Stimulated activated effector memory CD8-positive, alpha-beta T cell treated with anti-CD3 and anti-CD28 coated beads, Interleukin-12 subunit alpha, Interleukin-12 subunit beta, amount 100 ng/mL, for 72 hours (primary cell): ENCODE data around the gene STXBP2.

Source experiments
- ATAC-seq: fragments of 150-1000 bp; cut with Tn5 transposase; 2 replicates; pipeline ENCODE4 v1.10.0; 2021
- DNase-seq, 2 donors: peaks; one replicate each; pipeline ENCODE4 v3.0.0; 2021 to 2022; ENCODE audit warnings: low spot score in 2 of 2
- H3K27ac Mint-ChIP-seq: one replicate; pipeline ENCODE4 v1.8.0; 2022; ENCODE audit warnings: mild to moderate bottlenecking, mixed read lengths
- H3K36me3 Mint-ChIP-seq: one replicate; pipeline ENCODE4 v1.8.0; 2022; ENCODE audit warnings: mild to moderate bottlenecking, mixed read lengths
- H3K4me1 Mint-ChIP-seq: one replicate; pipeline ENCODE4 v1.8.0; 2022; ENCODE audit warnings: mixed read lengths
- H3K4me3 Mint-ChIP-seq: one replicate; pipeline ENCODE4 v1.8.0; 2022; ENCODE audit warnings: mild to moderate bottlenecking, mixed read lengths
- H3K9me3 Mint-ChIP-seq: one replicate; pipeline ENCODE4 v1.8.0; 2022; ENCODE audit warnings: mixed read lengths

The STXBP2 gene

DNA sequence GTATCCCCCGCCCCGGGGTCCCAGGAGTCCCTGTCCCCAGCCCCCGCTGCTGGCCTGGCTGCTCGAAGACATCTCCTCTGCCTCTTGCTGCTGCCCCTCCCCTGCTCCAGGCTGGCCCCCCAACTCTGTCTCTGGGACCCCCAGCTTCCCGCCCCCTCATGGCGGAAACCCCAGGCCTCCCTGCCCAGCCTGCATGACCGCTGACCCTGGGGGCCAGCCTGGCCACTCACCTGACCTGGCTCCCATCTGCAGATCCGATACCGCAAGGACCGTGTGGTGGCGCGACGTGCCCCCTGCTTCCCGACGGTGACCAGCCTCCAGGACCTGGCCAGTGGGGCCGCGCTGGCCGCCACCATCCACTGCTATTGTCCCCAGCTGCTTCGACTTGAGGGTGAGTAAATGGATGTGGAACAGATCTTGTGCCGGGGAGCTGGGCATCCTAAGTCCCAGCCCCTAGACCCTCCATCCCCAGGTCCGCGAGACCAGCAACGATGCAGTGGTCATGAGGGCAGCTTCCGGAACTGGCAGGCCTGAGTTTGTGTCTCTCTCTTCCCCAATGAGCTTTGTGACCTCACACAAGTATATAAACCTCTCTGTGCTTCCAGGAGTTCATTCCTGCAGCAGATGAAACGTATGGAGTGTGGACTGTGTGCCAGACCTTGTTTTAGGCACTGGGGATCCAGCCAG is 28.9 kb upstream of the STXBP2 start:
- no peak for DNase-seq
- no peaks in the 10 kb centered on the region for H3K36me3 Mint-ChIP-seq

DNA sequence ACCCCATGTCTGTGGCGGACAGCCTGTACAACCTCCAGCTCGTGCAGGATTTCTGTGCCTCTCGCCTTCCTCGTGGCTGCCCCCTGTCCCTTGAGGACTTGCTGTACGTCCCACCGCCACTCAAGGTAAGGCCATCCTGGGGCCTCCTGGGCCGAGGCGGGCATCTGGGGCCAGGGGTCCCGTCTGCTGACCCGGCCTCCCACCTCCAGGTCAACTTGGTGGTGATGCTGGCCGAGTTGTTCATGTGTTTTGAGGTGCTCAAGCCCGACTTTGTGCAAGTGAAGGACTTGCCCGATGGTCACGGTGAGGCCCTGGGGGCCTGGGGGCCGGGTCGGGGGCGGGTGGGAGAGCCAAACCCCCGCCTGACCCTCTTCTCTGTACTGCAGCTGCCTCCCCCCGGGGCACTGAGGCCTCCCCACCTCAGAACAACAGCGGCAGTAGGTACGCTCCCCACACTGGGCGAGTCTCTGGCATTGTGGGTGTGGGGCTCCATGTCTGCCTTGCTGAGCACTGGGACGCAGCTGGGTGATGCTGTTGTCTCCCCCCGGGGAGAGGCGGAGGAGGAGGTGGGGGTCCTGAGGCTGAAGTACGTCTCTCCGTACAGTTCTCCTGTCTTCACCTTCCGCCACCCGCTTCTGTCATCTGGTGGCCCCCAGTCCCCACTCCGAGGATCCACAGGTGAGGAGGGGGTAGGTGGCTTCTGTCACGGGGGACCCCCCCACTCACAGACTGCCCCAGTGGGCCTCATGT is 26.2 kb upstream of the STXBP2 start:
- Mint-ChIP-seq H3K9me3 (no peaks in the 10 kb centered on the region), H3K36me3 (no peaks in the 10 kb centered on the region), H3K4me3 (no peak overlapping the region), H3K4me1 (peaks cover 2% of the 10 kb centered on the region), H3K27ac (no peak overlapping the region)
- ATAC-seq (no peak), DNase-seq (no peak)

More for the DNA sequence above, 28.9 kb upstream of the STXBP2 start:
- Mint-ChIP-seq H3K27ac (no peak overlapping the region), H3K4me1 (peaks cover 6% of the 10 kb centered on the region), H3K4me3 (no peak overlapping the region), H3K9me3 (no peaks in the 10 kb centered on the region)
- ATAC-seq, result no peak

DNA sequence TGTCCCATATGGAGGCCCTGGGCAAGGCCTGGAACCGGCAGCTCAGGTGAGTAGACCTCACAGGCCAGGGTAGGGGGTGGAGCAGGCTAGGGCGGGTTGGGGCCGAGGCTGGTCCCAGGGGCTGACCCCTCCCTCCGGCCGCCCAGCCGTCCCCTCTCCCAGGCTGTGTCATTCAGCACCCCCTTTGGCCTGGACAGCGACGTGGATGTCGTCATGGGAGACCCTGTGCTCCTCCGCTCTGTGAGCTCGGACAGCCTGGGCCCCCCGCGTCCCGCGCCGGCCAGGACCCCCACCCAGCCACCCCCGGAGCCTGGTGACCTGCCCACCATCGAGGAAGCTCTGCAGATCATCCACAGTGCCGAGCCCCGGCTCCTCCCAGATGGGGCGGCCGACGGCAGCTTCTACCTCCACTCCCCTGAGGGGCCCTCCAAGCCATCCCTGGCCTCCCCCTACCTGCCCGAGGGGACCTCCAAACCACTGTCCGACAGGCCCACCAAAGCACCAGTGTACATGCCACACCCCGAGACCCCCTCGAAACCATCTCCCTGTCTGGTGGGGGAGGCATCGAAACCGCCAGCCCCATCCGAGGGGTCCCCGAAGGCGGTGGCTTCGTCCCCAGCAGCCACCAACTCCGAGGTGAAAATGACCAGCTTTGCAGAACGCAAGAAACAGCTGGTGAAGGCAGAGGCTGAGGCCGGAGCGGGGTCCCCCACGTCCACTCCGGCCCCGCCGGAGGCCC is 25.2 kb upstream of the STXBP2 start:
- DNase-seq, result no peak
- H3K4me3 Mint-ChIP-seq, result no peak overlapping the region
- no peak for ATAC-seq
- H3K9me3 Mint-ChIP-seq, result no peaks in the 10 kb centered on the region
- H3K36me3 Mint-ChIP-seq, result peaks cover 4% of the 10 kb centered on the region
- H3K4me1 Mint-ChIP-seq, result no peaks in the 10 kb centered on the region
- H3K27ac Mint-ChIP-seq, result no peak overlapping the region

DNA sequence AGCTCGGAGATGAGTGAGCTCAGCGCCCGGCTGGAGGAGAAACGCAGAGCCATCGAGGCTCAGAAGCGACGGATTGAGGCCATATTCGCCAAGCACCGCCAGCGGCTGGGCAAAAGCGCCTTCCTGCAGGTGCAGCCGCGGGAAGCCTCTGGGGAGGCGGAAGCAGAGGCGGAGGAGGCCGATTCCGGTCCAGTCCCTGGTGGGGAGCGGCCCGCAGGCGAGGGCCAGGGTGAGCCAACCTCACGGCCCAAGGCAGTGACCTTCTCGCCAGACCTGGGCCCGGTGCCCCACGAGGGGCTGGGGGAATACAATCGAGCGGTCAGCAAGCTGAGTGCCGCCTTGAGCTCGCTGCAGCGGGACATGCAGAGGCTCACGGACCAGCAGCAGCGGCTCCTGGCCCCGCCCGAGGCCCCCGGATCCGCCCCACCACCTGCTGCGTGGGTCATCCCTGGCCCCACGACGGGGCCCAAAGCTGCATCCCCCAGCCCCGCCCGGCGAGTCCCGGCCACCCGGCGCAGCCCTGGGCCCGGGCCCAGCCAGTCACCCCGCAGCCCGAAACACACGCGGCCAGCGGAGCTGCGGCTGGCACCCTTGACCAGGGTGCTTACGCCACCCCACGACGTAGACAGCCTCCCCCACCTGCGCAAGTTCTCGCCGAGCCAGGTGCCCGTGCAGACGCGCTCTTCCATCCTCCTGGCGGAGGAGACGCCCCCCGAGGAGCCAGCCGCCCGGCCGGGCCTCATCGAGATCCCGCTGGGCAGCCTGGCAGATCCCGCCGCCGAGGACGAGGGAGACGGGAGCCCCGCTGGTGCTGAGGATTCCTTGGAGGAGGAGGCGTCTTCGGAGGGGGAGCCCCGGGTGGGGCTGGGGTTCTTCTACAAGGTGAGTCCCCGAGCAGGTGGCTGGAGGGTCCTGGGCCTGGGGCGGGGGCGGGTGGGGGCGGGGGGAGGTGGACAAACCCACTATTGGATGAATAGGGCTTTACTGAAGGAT is 24.3 kb upstream of the STXBP2 start:
- ATAC-seq, result no peak
- DNase-seq, result no peak
- Mint-ChIP-seq H3K27ac (no peak overlapping the region), H3K4me1 (no peaks in the 10 kb centered on the region), H3K36me3 (peaks cover 13% of the 10 kb centered on the region), H3K4me3 (no peak overlapping the region), H3K9me3 (no peaks in the 10 kb centered on the region)

DNA sequence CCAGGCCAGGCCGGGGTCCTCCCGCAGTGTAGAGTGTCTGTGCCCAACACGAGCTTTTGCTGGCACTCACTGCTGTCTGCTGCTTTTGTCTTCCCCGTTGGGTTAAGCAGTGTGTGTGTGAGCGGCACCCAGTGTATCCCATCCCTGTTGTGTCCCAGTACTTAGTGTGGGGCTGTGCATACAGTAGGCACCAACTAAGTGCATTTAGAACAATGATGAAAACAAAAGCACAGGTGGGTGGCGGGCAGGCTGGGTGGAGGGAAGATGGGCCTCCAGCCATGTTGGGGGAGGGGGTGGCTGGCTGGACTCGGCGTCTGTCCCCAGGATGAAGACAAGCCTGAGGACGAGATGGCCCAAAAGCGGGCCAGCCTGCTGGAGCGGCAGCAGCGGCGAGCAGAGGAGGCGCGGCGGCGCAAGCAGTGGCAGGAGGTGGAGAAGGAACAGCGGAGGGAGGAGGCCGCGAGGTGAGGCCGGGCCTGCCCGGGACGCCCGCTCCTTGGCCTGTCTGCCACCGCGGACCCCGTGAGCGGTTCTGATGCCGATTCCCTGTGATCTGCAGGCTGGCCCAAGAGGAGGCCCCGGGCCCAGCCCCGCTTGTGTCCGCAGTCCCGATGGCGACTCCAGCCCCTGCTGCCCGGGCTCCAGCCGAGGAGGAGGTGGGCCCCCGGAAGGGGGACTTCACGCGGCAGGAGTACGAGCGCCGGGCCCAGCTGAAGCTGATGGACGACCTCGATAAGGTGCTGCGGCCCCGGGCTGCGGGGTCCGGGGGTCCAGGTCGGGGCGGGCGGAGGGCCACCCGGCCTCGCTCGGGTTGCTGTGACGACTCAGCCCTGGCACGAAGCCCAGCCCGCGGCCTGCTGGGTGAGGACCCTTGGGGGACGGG is 21.8 kb upstream of the STXBP2 start:
- Mint-ChIP-seq H3K4me3 (no peak overlapping the region), H3K36me3 (peaks cover 27% of the 10 kb centered on the region), H3K9me3 (no peaks in the 10 kb centered on the region), H3K4me1 (no peaks in the 10 kb centered on the region), H3K27ac (no peak overlapping the region)
- DNase-seq (no peak), ATAC-seq (no peak)

DNA sequence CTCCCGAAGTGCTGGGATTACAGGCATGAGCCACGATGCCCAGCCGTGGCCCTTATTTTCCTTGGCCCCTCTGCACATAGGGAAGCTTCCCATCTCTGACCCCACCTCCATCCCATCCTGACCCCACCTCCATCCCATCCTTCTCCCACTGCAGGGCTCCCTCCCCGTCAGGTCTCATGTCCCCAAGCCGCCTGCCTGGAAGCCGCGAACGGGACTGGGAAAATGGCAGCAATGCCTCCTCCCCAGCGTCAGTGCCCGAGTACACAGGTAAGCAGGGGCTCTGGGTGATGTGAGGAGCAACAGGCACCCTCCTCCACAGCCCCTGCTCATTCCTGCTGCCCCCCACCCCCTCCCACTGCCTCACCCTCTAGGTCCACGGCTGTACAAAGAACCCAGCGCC is 19.7 kb upstream of the STXBP2 start:
- ATAC-seq, result no peak
- H3K4me1 Mint-ChIP-seq, result no peaks in the 10 kb centered on the region
- no peaks in the 10 kb centered on the region for H3K9me3 Mint-ChIP-seq
- H3K27ac Mint-ChIP-seq, result no peak overlapping the region
- no peak overlapping the region for H3K4me3 Mint-ChIP-seq
- no peak for DNase-seq
- peaks cover 45% of the 10 kb centered on the region for H3K36me3 Mint-ChIP-seq

DNA sequence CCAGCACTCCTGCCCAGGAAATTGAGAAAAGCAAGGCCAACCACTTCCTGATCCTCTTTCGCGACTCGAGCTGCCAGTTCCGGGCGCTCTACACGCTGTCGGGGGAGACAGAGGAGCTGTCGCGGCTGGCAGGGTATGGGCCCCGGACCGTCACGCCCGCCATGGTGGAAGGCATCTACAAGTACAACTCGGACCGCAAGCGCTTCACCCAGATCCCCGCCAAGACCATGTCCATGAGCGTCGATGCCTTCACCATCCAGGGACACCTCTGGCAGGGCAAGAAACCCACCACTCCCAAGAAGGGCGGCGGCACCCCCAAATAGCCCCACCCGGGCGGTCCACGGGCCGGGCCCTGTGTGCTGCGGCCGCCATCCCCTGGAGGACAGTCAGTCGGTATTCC is 19.2 kb upstream of the STXBP2 start:
- Mint-ChIP-seq H3K9me3 (no peaks in the 10 kb centered on the region), H3K27ac (no peak overlapping the region), H3K4me1 (no peaks in the 10 kb centered on the region), H3K4me3 (no peak overlapping the region), H3K36me3 (peaks cover 45% of the 10 kb centered on the region)
- no peak for ATAC-seq
- DNase-seq, result no peak

DNA sequence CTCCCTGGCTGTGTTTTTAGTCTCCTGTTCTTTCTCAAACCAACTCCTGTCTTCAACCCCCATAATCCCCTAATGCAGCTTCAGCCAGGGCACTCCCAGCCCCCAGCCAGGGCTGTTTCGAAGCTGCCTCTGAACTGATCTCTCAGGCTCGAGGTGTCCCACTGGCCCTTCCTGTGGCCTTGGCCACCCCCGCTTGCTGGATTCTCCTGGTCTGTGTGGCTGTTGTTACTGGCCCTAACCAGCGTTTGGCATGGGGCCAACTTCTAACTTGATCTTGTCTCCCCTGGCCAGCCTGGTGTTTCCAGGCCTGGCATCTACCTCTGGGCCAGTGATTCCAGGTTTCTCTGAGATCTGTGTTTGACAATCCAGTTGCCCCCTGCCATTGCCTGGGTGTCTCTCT is 18.6 kb upstream of the STXBP2 start:
- Mint-ChIP-seq H3K4me3 (no peak overlapping the region), H3K4me1 (no peaks in the 10 kb centered on the region), H3K9me3 (no peaks in the 10 kb centered on the region), H3K36me3 (peaks cover 52% of the 10 kb centered on the region), H3K27ac (peak overlapping the region; percentile 79)
- ATAC-seq (no peak), DNase-seq (no peak)

DNA sequence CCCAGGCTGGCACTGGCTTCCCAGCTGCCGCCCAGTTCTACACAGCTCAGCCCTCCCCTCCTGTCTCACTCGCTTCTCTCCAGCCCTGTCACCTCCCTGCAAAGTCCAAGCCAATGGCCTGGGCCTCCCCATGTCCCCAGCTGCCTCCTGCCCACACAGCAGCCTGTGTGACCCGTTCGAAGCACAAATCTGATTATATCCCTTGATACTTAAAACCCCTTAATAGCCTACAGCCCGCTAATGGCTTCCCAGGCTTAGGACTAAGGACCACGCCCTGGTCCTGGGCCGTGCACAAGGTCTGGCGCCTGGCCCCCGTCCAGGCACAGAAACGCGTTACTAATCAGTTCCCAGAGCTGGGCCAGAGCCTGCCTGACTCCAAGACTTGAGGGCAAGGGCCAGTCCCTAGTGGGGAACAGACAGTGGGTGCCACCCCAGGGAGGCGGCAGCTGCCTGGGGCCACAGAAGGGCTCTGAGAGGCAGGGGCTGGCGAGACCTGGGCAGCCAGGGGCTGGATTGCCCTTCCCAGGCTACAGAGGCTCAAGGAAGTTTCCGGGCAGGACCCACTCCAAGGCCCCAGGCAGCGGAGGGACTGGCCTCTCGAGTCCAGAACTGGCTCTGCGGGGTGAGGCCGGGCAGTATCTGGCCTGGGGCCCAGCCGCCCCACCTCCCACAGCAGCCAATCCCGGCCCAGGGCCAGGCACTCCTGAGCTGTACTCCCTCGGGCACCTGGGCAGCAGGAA is 18.0 kb upstream of the STXBP2 start:
- no peak overlapping the region for H3K4me3 Mint-ChIP-seq
- H3K4me1 Mint-ChIP-seq, result no peaks in the 10 kb centered on the region
- DNase-seq (no peak), ATAC-seq (no peak)
- no peaks in the 10 kb centered on the region for H3K9me3 Mint-ChIP-seq
- H3K27ac Mint-ChIP-seq, result peak overlapping the region; percentile 79
- peaks cover 56% of the 10 kb centered on the region for H3K36me3 Mint-ChIP-seq

DNA sequence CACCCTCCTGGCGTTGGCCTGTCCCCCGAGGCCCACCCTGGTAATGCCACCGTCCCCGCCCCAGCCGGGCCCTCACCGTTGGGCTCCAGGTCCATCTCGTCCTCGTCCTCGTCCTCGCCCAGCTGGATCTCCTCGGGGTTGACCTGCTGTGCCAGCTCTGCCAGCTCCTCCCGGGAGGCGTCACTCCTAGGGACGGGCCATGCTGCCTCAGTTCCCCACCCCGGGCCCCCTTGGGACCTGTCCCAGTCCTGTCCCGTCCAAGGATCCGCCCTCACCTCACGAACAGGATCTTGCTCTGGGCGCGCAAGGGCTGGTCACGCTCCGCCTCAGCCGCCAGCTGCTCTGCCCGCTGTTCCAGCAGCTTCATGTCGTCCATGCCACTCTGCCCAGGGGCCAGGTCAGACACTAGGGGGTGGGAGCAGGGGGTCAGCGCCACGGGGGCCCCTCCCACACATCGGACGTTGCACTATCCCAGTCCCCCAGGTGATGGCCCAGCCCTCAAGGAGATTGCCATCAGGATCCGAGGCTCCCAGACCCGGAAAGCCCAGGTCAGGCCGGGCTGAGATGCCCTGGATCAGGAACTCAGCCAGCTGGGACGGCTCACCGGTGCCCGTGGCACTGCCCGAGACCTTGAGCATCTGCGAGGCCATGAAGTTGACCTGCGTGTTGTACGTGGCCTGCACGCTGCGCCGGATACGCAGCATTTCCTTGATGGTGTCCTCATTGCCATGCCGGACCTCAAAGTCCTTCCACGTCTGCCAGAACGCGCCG is 17.1 kb upstream of the STXBP2 start:
- ATAC-seq (no peak), DNase-seq (no peak)
- H3K9me3 Mint-ChIP-seq, result no peaks in the 10 kb centered on the region
- H3K4me1 Mint-ChIP-seq, result no peaks in the 10 kb centered on the region
- no peak overlapping the region for H3K27ac Mint-ChIP-seq
- peaks cover 62% of the 10 kb centered on the region for H3K36me3 Mint-ChIP-seq
- no peak overlapping the region for H3K4me3 Mint-ChIP-seq

DNA sequence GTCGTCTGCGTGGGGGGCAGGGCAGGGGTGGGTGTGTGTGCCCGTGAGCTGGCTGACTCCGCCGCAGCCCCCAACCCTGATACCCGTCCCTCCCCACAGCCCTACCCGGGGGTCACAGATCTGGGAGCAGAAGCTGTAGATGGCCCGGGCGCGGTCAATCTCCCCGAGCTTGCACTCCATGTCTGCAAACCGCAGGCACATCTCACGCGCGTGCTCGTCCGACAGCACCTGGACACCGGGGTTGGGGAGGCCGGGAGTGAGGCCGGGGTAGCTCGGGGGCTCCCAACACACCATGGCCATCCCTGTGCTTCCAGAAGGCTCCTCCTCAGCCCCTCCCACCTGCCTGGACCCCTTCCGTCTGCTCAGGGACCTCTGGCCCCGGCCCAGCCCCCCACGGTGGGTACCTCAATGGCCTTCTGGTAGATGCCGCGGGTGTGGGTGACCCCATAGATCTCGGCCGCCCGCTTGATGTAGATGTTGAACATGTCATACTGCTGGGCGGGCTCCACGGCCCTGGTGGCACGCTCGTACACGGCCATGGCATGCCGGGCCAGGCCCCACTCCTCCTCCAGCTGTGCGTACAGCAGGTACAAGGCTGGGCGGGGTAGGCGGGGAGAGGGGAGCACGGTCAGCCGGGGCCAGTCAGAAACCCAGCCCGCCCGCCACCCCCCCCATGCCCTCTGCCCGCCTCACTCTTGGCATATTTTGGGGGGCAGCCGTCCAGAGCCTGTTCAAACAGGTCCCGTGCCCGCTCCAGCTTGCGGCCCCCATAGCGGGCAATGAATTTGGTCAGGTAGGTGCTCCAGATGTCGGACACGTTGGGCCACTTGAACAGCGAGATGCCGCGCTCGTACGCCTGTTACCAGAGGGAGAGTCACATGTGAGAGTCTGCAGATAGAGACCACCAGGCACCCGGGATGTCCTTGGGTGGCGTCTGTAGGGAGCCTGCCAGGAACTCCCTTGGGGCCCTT is 16.2 kb upstream of the STXBP2 start:
- ATAC-seq (no peak), DNase-seq (no peak)
- no peak overlapping the region for H3K27ac Mint-ChIP-seq
- H3K9me3 Mint-ChIP-seq, result no peaks in the 10 kb centered on the region
- H3K36me3 Mint-ChIP-seq, result peaks cover 71% of the 10 kb centered on the region
- no peak overlapping the region for H3K4me3 Mint-ChIP-seq
- H3K4me1 Mint-ChIP-seq, result no peaks in the 10 kb centered on the region

DNA sequence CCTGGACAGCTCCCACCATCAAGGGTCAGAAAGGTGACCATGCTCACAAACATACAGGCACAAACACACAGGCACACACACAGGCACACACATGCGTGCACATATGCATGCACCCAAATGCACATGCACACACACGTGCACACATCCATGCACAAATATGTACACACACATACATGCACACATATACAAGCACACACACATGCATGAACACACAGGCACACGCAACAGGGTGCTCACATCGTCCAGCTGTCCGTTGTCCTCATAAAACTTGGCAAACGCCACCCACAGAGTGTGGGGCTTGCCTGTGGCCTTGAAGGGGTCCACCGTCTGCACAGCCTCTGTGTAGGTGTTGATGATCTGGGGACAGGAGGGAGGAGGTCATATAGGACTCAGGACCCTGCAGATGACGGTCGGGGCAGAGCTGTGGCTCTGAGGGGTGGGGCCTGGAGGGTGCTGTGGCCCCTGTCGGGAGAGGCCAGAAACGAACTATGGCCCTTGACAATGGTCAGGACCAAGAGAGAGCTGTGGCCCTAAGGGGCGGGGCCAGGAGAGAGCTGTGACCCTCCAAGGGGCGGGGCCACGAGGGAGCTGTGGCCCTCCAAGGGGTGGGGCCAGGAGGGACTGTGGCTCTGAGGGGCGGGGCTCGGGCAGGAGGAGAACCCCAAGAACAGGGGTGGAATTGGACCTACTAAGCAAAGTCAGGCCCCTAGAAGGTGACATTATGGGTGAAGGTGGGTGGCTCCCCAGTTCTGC is 13.8 kb upstream of the STXBP2 start:
- DNase-seq (no peak), ATAC-seq (no peak)
- Mint-ChIP-seq H3K4me3 (no peak overlapping the region), H3K36me3 (peaks cover 72% of the 10 kb centered on the region), H3K4me1 (peaks cover 6% of the 10 kb centered on the region), H3K9me3 (no peaks in the 10 kb centered on the region), H3K27ac (no peak overlapping the region)
